Adrenal gland (tissue), 5 donors: ENCODE data around the gene PPP1R1C.

ENCODE experiments used
- CTCF ChIP-seq, 6 experiments: fragments of 450-650 bp in 4 of 6; fragments of 200-600 bp in 2 of 6; sonication (generic) in 1 of 6; IDR thresholded peaks; 1 replicate in 5 of 6; 2 replicates in 1 of 6; pipeline versions ENCODE4 v1.5.1 to v1.8.0; 2016 to 2021; ENCODE audit warnings: antibody characterized with exemption in 6 of 6, mild to moderate bottlenecking in 2 of 6, moderate library complexity in 1 of 6
- POLR2A ChIP-seq, 2 donors: fragments of 450-650 bp; IDR thresholded peaks; one replicate each; pipeline ENCODE4 v1.6.1; 2017; ENCODE audit warnings: antibody characterized with exemption in 2 of 2, mild to moderate bottlenecking in 2 of 2, moderate library complexity in 1 of 2
- donor health status: DM: no; HTN: no; CAD: no.

GRCh38 chr2:182166841-182167240, 181.2 kb downstream of the PPP1R1C start:
- no peak for TF ChIP-seq CTCF (IDR thresholded peaks at IDR 0.05)
- TF ChIP-seq POLR2A (IDR thresholded peaks at IDR 0.05), result no peak
